CD4-positive, alpha-beta T cell (primary cell): ENCODE data around the gene TMEM8B. TPM values are rescaled to one million over a fixed set of nuclear protein-coding genes. Genes with fewer than 3 reads are reported as not detected.

Experiments used
- ATAC-seq: fragments of 200-7000 bp; cut with Tn5 transposase; one replicate; pipeline ENCODE4 v1.10.0; 2022; ENCODE audit warnings: mild to moderate bottlenecking; ENCODE audit not compliant: poor library complexity
- CTCF ChIA-PET: fragments of 350-600 bp; sonication (Branson Sonifier 250); formaldehyde crosslinking; loops from one replicate; lab custom pipeline; 2021; ENCODE audit warnings: antibody characterized with exemption, inconsistent platforms; lab: Charles Lee
- POLR2A ChIA-PET: fragments of 350-600 bp; sonication (Branson Sonifier 250); formaldehyde crosslinking; loops from one replicate; lab custom pipeline; 2021; ENCODE audit warnings: antibody characterized with exemption, inconsistent platforms; lab: Charles Lee
- DNase-seq, 14 experiments: peaks; one replicate each; pipeline ENCODE4 v3.0.0-alpha.2; 2013 to 2020; ENCODE audit warnings: mixed read lengths in 2 of 14
- H3K27ac ChIP-seq, 2 donors: one replicate each; pipeline versions ENCODE4 v1.5.1 to v1.7.0; 2013; ENCODE audit warnings: low read length in 2 of 2, low read depth in 1 of 2, mild to moderate bottlenecking in 1 of 2
- H3K27me3 ChIP-seq, 2 experiments: 1 replicate in 1 of 2; 2 replicates in 1 of 2; pipeline versions ENCODE4 v1.6.1 to v1.7.0; 2013; ENCODE audit warnings: low read length in 2 of 2, control low read depth in 1 of 2, mild to moderate bottlenecking in 1 of 2, moderate library complexity in 1 of 2; ENCODE audit not compliant: insufficient read depth in 2 of 2, control insufficient read depth in 1 of 2
- H3K36me3 ChIP-seq: one replicate; pipeline ENCODE4 v1.6.1; 2013; ENCODE audit warnings: low read length, control low read depth; ENCODE audit not compliant: insufficient read depth
- H3K4me1 ChIP-seq: one replicate; pipeline ENCODE4 v1.6.1; 2013; ENCODE audit warnings: low read length, control low read depth; ENCODE audit not compliant: insufficient read depth
- H3K4me3 ChIP-seq: one replicate; pipeline ENCODE4 v1.5.1; 2013; ENCODE audit warnings: mild to moderate bottlenecking, low read length, moderate library complexity
- H3K9me3 ChIP-seq, 2 experiments: 1 replicate in 1 of 2; 2 replicates in 1 of 2; pipeline versions ENCODE4 v1.6.1 to v1.7.0; 2013; ENCODE audit warnings: low read length in 2 of 2, mild to moderate bottlenecking in 2 of 2, control low read depth in 1 of 2, moderate library complexity in 1 of 2; ENCODE audit not compliant: control insufficient read depth in 1 of 2, insufficient read depth in 1 of 2
- H3K27ac Mint-ChIP-seq: one replicate; pipeline ENCODE4 v1.8.0; 2020; ENCODE audit warnings: mixed read lengths
- H3K27me3 Mint-ChIP-seq: one replicate; pipeline ENCODE4 v1.8.0; 2021; ENCODE audit warnings: mixed read lengths
- H3K36me3 Mint-ChIP-seq: one replicate; pipeline ENCODE4 v1.8.0; 2021; ENCODE audit warnings: low read depth, mixed read lengths
- H3K4me1 Mint-ChIP-seq: one replicate; pipeline ENCODE4 v1.8.0; 2021; ENCODE audit warnings: low read depth, mixed read lengths
- H3K4me3 Mint-ChIP-seq: one replicate; pipeline ENCODE4 v1.8.0; 2020; ENCODE audit warnings: mild to moderate bottlenecking, mixed read lengths
- H3K9me3 Mint-ChIP-seq: one replicate; pipeline ENCODE4 v1.8.0; 2020; ENCODE audit warnings: mixed read lengths
- intact Hi-C, 2 experiments: fragments of 100-400 bp; cut with DNase I in 1 of 2; cut with micrococcal nuclease in 1 of 2; formaldehyde crosslinking; loops; one replicate each; pipeline versions ENCODE4 v1.15.1 to v1.9.0; 2023 to 2025; cut with DNase I, micrococcal nuclease
- total RNA-seq, 174 experiments: library from RNA in 2 of 174; stranded (reverse) in 2 of 174; gene quantifications; one replicate each; pipeline ENCODE4 v1.2.3 and lab custom pipeline; 2021 to 2026
- TF ChIP-seq, protein P1 (sequence below): fragments of 200-600 bp; IDR thresholded peaks from one replicate; pipeline ENCODE4 v1.8.0; 2022; ENCODE audit warnings: antibody characterized with exemption, mild to moderate bottlenecking

TMEM8B gene
- total RNA-seq, 2 experiments from 2014 or later, result 8.9 to 9.6 TPM

DNA sequence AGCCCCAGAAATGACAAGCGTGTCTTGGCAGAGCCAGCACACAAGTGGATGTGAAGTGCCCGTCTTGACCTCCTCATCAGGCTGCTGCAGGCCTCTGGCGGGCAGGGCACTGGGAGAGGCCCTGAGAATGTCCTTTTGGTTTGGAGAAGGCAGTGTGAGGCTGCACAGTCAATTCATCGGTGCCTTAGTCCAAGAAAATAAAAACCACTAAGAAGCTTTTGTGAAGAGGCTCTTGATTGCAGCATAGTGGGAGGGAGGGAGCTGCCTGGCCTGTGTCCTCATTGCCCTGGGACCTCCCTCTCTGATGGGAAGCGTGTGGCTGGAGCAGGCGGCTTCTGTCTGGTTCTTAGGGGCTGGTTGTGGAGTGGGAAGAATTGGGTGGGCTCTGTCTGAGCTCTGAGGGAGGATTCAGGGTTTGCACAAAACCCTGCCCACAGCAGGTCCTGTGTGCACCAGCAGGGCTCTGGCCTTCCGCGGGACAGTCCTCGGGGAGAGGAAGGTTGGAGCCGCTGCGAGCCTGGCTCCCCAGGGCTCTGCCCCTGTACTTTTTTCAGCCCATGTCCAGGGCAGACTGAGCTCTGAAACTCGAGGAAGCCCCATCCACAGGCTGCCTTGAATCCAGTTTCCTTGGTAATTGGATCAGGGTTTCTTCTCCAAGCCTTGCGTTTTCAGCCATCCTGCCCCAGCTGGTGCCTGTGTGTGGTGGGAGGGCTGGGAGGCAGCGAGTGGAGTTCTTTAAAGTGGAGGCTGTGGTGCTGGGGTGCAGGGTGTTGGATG, 78.1 kb downstream of the TMEM8B start:
- Mint-ChIP-seq H3K4me1 (peaks cover 83% of the 10 kb centered on the region), H3K36me3 (no peaks in the 10 kb centered on the region), H3K27ac (peak overlapping the region; percentile 88), H3K27me3 (peaks cover 3% of the 10 kb centered on the region), H3K4me3 (peak overlapping the region; percentile 20), H3K9me3 (no peaks in the 10 kb centered on the region)
- ChIA-PET CTCF (interaction anchor here (0.5 kb wide), 1 partner anchor 118 kb away, joined by 3 read pairs; no protein-coding TSS in a partner anchor), POLR2A (interaction anchor here (2.2 kb wide), 1 partner anchor 33 kb away, joined by 5 read pairs; no protein-coding TSS in a partner anchor)
- Histone ChIP-seq H3K27ac (no peak overlapping the region), H3K36me3 (no peaks in the 10 kb centered on the region), H3K27me3 (no peaks in the 10 kb centered on the region), H3K4me1 (peaks cover 86% of the 10 kb centered on the region), H3K9me3 (no peaks in the 10 kb centered on the region), H3K4me3 (no peak overlapping the region)
- no peak for DNase-seq
- intact Hi-C loops, result no loop called here
- no peak for ATAC-seq
- TF ChIP-seq, protein P1, sequence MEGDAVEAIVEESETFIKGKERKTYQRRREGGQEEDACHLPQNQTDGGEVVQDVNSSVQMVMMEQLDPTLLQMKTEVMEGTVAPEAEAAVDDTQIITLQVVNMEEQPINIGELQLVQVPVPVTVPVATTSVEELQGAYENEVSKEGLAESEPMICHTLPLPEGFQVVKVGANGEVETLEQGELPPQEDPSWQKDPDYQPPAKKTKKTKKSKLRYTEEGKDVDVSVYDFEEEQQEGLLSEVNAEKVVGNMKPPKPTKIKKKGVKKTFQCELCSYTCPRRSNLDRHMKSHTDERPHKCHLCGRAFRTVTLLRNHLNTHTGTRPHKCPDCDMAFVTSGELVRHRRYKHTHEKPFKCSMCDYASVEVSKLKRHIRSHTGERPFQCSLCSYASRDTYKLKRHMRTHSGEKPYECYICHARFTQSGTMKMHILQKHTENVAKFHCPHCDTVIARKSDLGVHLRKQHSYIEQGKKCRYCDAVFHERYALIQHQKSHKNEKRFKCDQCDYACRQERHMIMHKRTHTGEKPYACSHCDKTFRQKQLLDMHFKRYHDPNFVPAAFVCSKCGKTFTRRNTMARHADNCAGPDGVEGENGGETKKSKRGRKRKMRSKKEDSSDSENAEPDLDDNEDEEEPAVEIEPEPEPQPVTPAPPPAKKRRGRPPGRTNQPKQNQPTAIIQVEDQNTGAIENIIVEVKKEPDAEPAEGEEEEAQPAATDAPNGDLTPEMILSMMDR, result no peak

GRCh38 chr9:35907711-35908503, 78.9 kb downstream of the TMEM8B start:
- CTCF ChIA-PET, result no interaction called here
- peak in 3 of 14 experiments; percentile 42 to 47 (median 44) for DNase-seq
- TF ChIP-seq, protein P1, result no peak
- H3K36me3 ChIP-seq, result no peaks in the 10 kb centered on the region
- POLR2A ChIA-PET, result interaction anchor here (1.0 to 2.2 kb wide), 2 partner anchors 26 to 33 kb away, joined by 3 to 5 read pairs; no protein-coding TSS in a partner anchor
- H3K27me3 ChIP-seq, result no peaks in the 10 kb centered on the region
- no peak overlapping the region for H3K27ac ChIP-seq
- H3K4me1 ChIP-seq, result peaks cover 94% of the 10 kb centered on the region
- peaks cover 80% of the 10 kb centered on the region for H3K4me1 Mint-ChIP-seq
- H3K27ac Mint-ChIP-seq, result peak overlapping the region; percentile 88
- H3K27me3 Mint-ChIP-seq, result peaks cover 1% of the 10 kb centered on the region
- no peak overlapping the region for H3K4me3 ChIP-seq
- H3K9me3 Mint-ChIP-seq, result no peaks in the 10 kb centered on the region
- peak overlapping the region; percentile 71 for H3K4me3 Mint-ChIP-seq
- peak; percentile 54 for ATAC-seq
- no peaks in the 10 kb centered on the region for H3K36me3 Mint-ChIP-seq
- no peaks in the 10 kb centered on the region for H3K9me3 ChIP-seq
- intact Hi-C loops, result no loop called here

DNA sequence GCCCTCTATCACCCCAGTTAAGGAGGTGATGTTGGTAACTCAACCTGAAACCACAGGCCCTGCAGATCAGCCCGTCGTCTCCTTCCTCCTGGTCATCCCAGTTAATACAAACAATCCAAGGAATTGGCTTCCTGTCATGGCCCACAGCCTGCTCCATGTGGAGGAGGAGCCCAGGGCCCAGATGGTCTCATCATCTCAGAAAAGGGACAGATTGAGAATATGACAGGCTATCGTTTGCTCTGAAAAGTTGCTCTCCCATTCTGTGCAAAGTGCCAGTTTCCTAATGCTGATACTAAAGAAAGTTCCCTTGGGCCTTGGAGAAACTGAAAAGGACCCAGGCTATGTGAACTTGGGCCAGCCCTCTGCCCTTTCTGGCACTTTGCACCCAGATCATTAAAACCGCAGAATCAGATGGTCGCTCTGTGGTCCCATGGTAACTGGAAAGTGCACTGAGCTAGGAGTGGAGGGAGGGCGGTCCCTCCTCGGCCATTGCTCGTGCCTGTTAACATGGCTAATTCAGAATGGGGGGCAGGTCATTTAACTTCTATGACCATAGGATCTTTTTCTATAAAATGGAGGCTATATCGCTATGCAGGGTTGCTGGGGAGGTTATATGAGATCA, 79.6 kb downstream of the TMEM8B start:
- H3K4me1 Mint-ChIP-seq, result peaks cover 75% of the 10 kb centered on the region

More for the DNA sequence above, 79.6 kb downstream of the TMEM8B start:
- Histone ChIP-seq H3K27me3 (no peaks in the 10 kb centered on the region), H3K4me1 (peaks cover 90% of the 10 kb centered on the region), H3K36me3 (no peaks in the 10 kb centered on the region), H3K4me3 (no peak overlapping the region), H3K27ac (peak overlapping the region; percentile 21 to 78), H3K9me3 (no peaks in the 10 kb centered on the region)
- Mint-ChIP-seq H3K27me3 (no peaks in the 10 kb centered on the region), H3K9me3 (no peaks in the 10 kb centered on the region), H3K4me3 (peak overlapping the region; percentile 71), H3K36me3 (no peaks in the 10 kb centered on the region), H3K27ac (peak overlapping the region; percentile 88)
- TF ChIP-seq, protein P1, result no peak
- POLR2A ChIA-PET, result interaction anchor here (1.0 to 2.2 kb wide), 2 partner anchors 26 to 32 kb away, joined by 3 to 5 read pairs; no protein-coding TSS in a partner anchor
- CTCF ChIA-PET, result no interaction called here
- ATAC-seq (no peak), DNase-seq (no peak)
- intact Hi-C loops, result no loop called here
